ENCODE results near the gene GGA2.
"Not testable (repeated sequence)": the region's sequence is repeated elsewhere in the genome, so short reads cannot be mapped to it uniquely, and the experiment has no call there.

Gene GGA2

GRCh38 chr16:23478566-23478965, 31.7 kb downstream of the GGA2 start:
- no peak for TF ChIP-seq CTCF (IDR thresholded peaks at IDR 0.05; ENCODE audit: low read length, missing control alignments)

GRCh38 chr16:23476289-23476688, 34.0 kb downstream of the GGA2 start:
- TF ChIP-seq CTCF (IDR thresholded peaks at IDR 0.05; ENCODE audit: low read length, missing control alignments), result no peak
- no peak overlapping the region for H3K4me3 ChIP-seq (replicated peaks; ENCODE audit: low read depth, low read length)
- no peak for DNase-seq (ENCODE audit: low read depth)

More at GRCh38 chr16:23478566-23478965, 31.7 kb downstream of the GGA2 start:
- H3K4me3 ChIP-seq (replicated peaks; ENCODE audit: low read depth, low read length), result no peak overlapping the region
- DNase-seq (ENCODE audit: low read depth), result no peak

GRCh38 chr16:23469814-23470213, 40.5 kb downstream of the GGA2 start:
- peak; percentile 22 for DNase-seq (ENCODE audit: low read depth)
- no peak overlapping the region for H3K4me3 ChIP-seq (replicated peaks; ENCODE audit: low read depth, low read length)
- TF ChIP-seq CTCF (IDR thresholded peaks at IDR 0.05; ENCODE audit: low read length, missing control alignments), result no peak

- DNase-seq (ENCODE audit: low read depth), result peak; percentile 47
- no peak for TF ChIP-seq CTCF (IDR thresholded peaks at IDR 0.05; ENCODE audit: low read length, missing control alignments)
- H3K4me3 ChIP-seq (replicated peaks; ENCODE audit: low read depth, low read length), result no peak overlapping the region
Observed at GRCh38 chr16:23466162-23466885, 44.0 kb downstream of the GGA2 start.

- H3K4me3 ChIP-seq (replicated peaks; ENCODE audit: low read depth, low read length), result no peak overlapping the region
- TF ChIP-seq CTCF (IDR thresholded peaks at IDR 0.05; ENCODE audit: low read length, missing control alignments), result no peak
- no peak for DNase-seq (ENCODE audit: low read depth)
Observed at GRCh38 chr16:23465179-23465578, 45.1 kb downstream of the GGA2 start.

- H3K4me3 ChIP-seq (replicated peaks; ENCODE audit: low read depth, low read length), result no peak overlapping the region
- no peak for DNase-seq (ENCODE audit: low read depth)
- TF ChIP-seq CTCF (IDR thresholded peaks at IDR 0.05; ENCODE audit: low read length, missing control alignments), result no peak
Observed at GRCh38 chr16:23464196-23464595, 46.1 kb downstream of the GGA2 start.

- DNase-seq (ENCODE audit: low read depth), result peak; percentile 83
- H3K4me3 ChIP-seq (replicated peaks; ENCODE audit: low read depth, low read length), result not testable (repeated sequence)
Observed at GRCh38 chr16:23462994-23463393, 47.3 kb downstream of the GGA2 start.
